Testis (tissue), 3 donors: ENCODE data around the gene MRGPRD. TPM values are rescaled to one million over a fixed set of nuclear protein-coding genes. Genes with fewer than 3 reads are reported as not detected.

Experiments
- DNase-seq: peaks from one replicate; pipeline ENCODE4 v3.0.0-alpha.2; 2019
- H3K27ac ChIP-seq, 2 donors: fragments of 200-600 bp; sonication (generic); one replicate each; pipeline ENCODE4 v1.5.1; 2019
- H3K27me3 ChIP-seq: fragments of 200-600 bp; sonication (generic); one replicate; pipeline ENCODE4 v1.5.1; 2019
- H3K36me3 ChIP-seq: fragments of 200-600 bp; sonication (generic); one replicate; pipeline ENCODE4 v1.5.1; 2017; ENCODE audit warnings: low read depth; ENCODE audit errors: missing control alignments
- H3K4me1 ChIP-seq: fragments of 200-600 bp; sonication (generic); one replicate; pipeline ENCODE4 v1.5.1; 2019
- H3K4me3 ChIP-seq, 2 donors: fragments of 200-600 bp; sonication (generic); one replicate each; pipeline ENCODE4 v1.5.1; 2017 to 2019
- H3K9me3 ChIP-seq: fragments of 200-600 bp; sonication (generic); one replicate; pipeline ENCODE4 v1.5.1; 2017
- POLR2A ChIP-seq: fragments of 450-650 bp; IDR thresholded peaks from one replicate; pipeline ENCODE4 v1.6.1; 2017; ENCODE audit warnings: antibody characterized with exemption, mild to moderate bottlenecking, moderate library complexity
- WGBS, 2 donors: methylation state at CpG; one replicate each; pipeline ENCODE4 v1.1.5; 2018; 5-methylcytosine and 5-hydroxymethylcytosine counted together
- intact Hi-C: fragments of 100-400 bp; cut with DNase I; formaldehyde crosslinking; loops from one replicate; pipeline ENCODE4 v1.15.1; 2023; ENCODE audit warnings: low total_unique reads
- polyA plus RNA-seq: library from polyadenylated mRNA; stranded (reverse); fragments of 350-450 nt; fragmentation: Illumina TruSeq; extraction: RNeasy Lipid Tissue Mini Kit (QIAGEN cat#74804); gene quantifications from one replicate; pipeline ENCODE4 v1.2.3, GENCODE V29; 2014; ENCODE audit warnings: low read depth, low replicate concordance; ENCODE audit not compliant: insufficient read depth
- total RNA-seq, 2 donors: library from RNA; depleted of rRNA; stranded (reverse); fragments of >200 nt; gene quantifications; one replicate each; pipeline ENCODE4 v1.2.3, GENCODE V29; 2016
- TF ChIP-seq, protein P1 (sequence below), 3 experiments: fragments of 450-650 bp in 2 of 3; fragments of 200-600 bp in 1 of 3; sonication (generic) in 1 of 3; IDR thresholded peaks; one replicate each; pipeline ENCODE4 v1.5.1; 2016 to 2019; ENCODE audit warnings: antibody characterized with exemption in 3 of 3, mild to moderate bottlenecking in 2 of 3, moderate library complexity in 1 of 3

MRGPRD gene
- total and polyA plus RNA-seq, 3 donors from 2014 or later = not detected

DNA sequence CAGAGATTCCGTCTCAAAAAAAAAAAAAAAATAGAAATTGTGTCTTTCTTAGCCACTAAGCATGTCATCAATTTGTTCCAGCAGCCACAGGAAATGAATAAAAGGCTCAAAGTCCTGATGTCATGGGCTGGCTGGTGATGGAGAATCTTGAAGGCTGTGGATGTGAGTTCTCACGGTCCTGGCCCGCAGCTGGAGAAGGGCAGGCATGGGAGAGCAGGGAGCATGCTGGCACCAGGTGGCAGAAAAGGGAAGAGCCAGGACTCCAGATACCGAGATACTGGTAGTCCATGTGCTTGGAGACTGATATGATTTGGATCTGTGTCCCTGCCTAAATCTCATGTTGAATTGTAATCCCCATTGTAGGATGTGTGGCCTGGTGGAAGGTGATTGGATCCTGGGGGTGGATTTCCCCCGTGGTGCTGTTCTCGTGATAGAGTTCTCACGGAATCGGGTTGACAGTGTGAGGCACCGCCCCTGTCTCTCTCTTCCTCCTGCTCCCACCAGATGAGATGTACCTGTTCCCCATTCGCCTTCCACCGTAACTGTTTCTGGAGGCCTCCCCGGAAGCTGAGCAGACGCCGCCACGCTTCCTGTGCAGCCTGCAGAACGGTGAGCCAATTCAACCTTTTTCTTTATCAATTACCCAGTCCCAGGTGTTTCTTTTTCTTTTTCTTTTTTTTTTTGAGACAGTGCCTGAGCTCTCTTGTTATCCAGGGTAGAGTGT lies 18.1 kb downstream of the MRGPRD start:
- no peak overlapping the region for H3K27ac ChIP-seq
- H3K27me3 ChIP-seq = no peaks in the 10 kb centered on the region
- no peak for DNase-seq
- intact Hi-C loops = no loop called here
- 87 to 94% methylated on average over 16 of the region's 16 CpGs for WGBS, 2 donors
- TF ChIP-seq POLR2A = no peak
- TF ChIP-seq, protein P1, sequence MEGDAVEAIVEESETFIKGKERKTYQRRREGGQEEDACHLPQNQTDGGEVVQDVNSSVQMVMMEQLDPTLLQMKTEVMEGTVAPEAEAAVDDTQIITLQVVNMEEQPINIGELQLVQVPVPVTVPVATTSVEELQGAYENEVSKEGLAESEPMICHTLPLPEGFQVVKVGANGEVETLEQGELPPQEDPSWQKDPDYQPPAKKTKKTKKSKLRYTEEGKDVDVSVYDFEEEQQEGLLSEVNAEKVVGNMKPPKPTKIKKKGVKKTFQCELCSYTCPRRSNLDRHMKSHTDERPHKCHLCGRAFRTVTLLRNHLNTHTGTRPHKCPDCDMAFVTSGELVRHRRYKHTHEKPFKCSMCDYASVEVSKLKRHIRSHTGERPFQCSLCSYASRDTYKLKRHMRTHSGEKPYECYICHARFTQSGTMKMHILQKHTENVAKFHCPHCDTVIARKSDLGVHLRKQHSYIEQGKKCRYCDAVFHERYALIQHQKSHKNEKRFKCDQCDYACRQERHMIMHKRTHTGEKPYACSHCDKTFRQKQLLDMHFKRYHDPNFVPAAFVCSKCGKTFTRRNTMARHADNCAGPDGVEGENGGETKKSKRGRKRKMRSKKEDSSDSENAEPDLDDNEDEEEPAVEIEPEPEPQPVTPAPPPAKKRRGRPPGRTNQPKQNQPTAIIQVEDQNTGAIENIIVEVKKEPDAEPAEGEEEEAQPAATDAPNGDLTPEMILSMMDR (IDR thresholded peaks at IDR 0.05) = no peak
- no peaks in the 10 kb centered on the region for H3K36me3 ChIP-seq
- no peaks in the 10 kb centered on the region for H3K9me3 ChIP-seq
- H3K4me3 ChIP-seq = no peak overlapping the region
- H3K4me1 ChIP-seq = no peaks in the 10 kb centered on the region

DNA sequence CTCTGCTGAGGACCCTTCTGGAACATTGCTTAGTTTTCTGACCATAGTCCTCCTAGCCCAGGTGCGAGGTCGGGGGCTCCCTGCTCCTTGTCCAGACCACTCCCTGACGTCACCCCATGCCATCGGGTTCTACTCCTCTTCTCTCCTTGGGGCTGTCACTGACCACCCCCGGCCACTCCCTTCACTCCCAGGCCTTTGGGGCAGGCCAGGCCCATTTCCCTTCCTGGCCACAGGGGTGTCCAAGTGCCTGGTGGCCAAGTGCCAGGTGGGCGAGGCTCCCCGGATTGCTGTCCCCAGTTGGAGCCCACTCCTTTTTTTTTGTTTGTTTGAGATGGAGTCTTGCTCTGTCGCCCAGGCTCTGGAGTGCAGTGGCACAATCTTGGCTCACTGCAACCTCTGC lies 19.5 kb downstream of the MRGPRD start:
- intact Hi-C loops = no loop called here
- Histone ChIP-seq H3K9me3 (no peaks in the 10 kb centered on the region), H3K36me3 (no peaks in the 10 kb centered on the region), H3K4me1 (no peaks in the 10 kb centered on the region), H3K4me3 (no peak overlapping the region), H3K27ac (no peak overlapping the region), H3K27me3 (no peaks in the 10 kb centered on the region)
- no peak for DNase-seq
- TF ChIP-seq, protein P1 (IDR thresholded peaks at IDR 0.05) = no peak
- TF ChIP-seq POLR2A = no peak
- WGBS, 2 donors = 82 to 89% methylated on average over 8 of the region's 8 CpGs

DNA sequence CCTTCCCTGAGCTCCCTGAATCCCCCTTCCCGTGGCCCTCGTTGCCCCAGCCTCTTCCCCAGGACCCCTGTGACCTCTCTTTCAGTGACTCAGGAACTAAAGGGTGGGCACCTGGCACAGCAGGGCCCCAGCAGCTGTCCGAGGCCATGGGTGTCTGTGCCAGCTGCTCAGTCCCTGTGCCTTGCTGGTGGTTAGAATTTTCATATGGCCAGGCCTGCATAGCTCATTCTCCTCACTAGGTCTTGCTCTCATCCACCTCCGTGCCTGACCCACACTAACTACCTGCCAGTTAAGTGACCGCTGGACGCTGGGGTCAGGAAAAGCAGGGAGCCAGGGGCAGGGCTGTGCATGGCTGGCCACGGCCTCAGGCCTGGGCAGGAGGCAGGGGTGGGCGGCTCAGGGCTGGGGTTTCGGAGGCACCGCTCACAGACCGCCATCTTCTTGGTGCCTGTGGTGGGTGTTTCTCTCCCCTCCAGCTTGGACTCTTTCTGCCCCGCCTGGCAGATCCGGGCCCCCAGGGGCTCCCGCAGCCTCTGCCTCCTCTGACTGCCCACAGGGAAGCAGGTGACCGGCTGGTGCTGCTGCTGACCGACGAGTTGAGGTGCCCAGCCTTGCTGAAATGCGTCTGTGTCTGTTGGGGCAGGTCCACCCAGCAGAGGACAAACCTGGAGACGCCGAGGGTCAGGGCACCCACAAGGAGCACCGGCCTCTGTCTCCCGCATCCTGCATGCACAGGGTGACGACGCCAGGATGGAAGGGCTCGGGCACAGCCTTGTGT lies 20.3 kb downstream of the MRGPRD start:
- 96 to 98% methylated on average over 9 to 23 of the region's 25 CpGs for WGBS, 2 donors
- H3K27ac ChIP-seq = no peak overlapping the region
- TF ChIP-seq POLR2A = no peak
- TF ChIP-seq, protein P1 (IDR thresholded peaks at IDR 0.05) = no peak
- no peak for DNase-seq
- no peaks in the 10 kb centered on the region for H3K9me3 ChIP-seq
- H3K4me3 ChIP-seq = no peak overlapping the region
- no peaks in the 10 kb centered on the region for H3K27me3 ChIP-seq
- intact Hi-C loops = no loop called here
- no peaks in the 10 kb centered on the region for H3K4me1 ChIP-seq
- H3K36me3 ChIP-seq = no peaks in the 10 kb centered on the region

DNA sequence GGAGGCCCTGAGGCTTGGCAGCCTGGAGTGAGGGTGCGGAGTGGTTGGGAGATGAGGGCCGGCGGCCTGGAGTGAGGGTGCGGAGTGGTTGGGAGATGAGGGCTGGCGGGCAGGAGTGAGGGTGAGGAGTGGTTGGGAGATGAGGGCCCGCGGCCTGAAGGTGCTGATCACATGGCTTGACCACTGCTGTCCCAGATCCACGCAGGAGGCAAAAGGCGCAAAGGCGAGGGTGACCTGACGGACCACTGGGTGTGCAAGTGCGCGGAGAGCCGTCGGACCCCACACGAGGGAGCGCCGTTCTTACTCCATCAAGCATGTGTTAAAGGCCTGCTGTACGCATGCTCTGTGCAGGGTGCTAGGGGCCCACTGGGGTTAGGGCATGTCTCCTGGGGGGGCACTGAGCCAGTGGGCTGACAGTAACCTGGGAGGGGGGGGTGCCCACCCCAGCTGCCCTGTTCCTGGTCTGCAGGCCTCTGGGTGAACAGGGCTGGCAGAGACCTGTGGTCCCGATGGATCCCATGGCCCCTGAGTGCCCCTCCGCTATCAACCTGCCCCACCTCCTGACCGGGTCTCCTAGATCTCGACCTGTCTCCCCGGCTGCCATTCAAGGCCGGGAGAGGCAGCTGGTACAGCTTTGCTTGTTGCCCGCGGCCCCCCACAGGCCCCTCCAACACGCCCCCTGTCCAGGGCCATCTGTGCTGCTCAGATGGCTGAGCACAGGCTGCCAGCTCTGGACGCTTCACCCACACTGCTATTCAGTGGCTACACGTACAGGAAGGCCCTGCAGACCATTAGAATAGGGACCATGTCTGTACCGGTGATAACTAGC lies 21.1 kb downstream of the MRGPRD start:
- no peaks in the 10 kb centered on the region for H3K27me3 ChIP-seq
- no peaks in the 10 kb centered on the region for H3K36me3 ChIP-seq
- H3K27ac ChIP-seq = no peak overlapping the region
- intact Hi-C loops = no loop called here
- TF ChIP-seq, protein P1 (IDR thresholded peaks at IDR 0.05) = no peak
- no peak for TF ChIP-seq POLR2A
- no peak overlapping the region for H3K4me3 ChIP-seq
- H3K4me1 ChIP-seq = peaks cover 4% of the 10 kb centered on the region
- no peaks in the 10 kb centered on the region for H3K9me3 ChIP-seq
- no peak for DNase-seq
- WGBS, 2 donors = 91 to 95% methylated on average over 26 to 31 of the region's 31 CpGs
